H9 (cell line): ENCODE data around the gene AGTRAP. TPM values are rescaled to one million over a fixed set of nuclear protein-coding genes. Genes with fewer than 3 reads are reported as not detected.

Experiments
- DNase-seq: peaks from one replicate; pipeline ENCODE4 v3.0.0-alpha.2; 2017
- H2AFZ ChIP-seq: one replicate; pipeline ENCODE4 v1.6.1; 2013; ENCODE audit warnings: mild to moderate bottlenecking, low read length, control low read depth, moderate library complexity
- H2AK5ac ChIP-seq: 2 replicates; pipeline ENCODE4 v1.6.1; 2013; ENCODE audit warnings: low read length, control low read depth, mixed read lengths; ENCODE audit not compliant: insufficient read length
- H2BK120ac ChIP-seq: one replicate; pipeline ENCODE4 v1.6.1; 2013; ENCODE audit warnings: low read depth, mild to moderate bottlenecking, low read length, control low read depth, inconsistent platforms; ENCODE audit not compliant: poor library complexity, severe bottlenecking
- H2BK12ac ChIP-seq: 2 replicates; pipeline ENCODE4 v1.6.1; 2013; ENCODE audit warnings: low read length, control low read depth, mixed read lengths, low read depth; ENCODE audit not compliant: insufficient read length
- H2BK15ac ChIP-seq: 2 replicates; pipeline ENCODE4 v1.6.1; 2013; ENCODE audit warnings: low read depth, low read length, control low read depth
- H2BK20ac ChIP-seq: one replicate; pipeline ENCODE4 v1.6.1; 2013; ENCODE audit warnings: low read depth, mild to moderate bottlenecking, low read length, control low read depth, inconsistent platforms; ENCODE audit not compliant: poor library complexity, severe bottlenecking
- H2BK5ac ChIP-seq: 2 replicates; pipeline ENCODE4 v1.6.1; 2013; ENCODE audit warnings: low read length, control low read depth, mixed read lengths; ENCODE audit not compliant: insufficient read length
- H3K14ac ChIP-seq: 2 replicates; pipeline ENCODE4 v1.6.1; 2013; ENCODE audit warnings: low read length, control low read depth; ENCODE audit not compliant: insufficient read depth
- H3K18ac ChIP-seq: 2 replicates; pipeline ENCODE4 v1.6.1; 2013; ENCODE audit warnings: low read depth, mild to moderate bottlenecking, mixed read lengths, low read length, control low read depth; ENCODE audit not compliant: insufficient read length
- H3K23ac ChIP-seq: 2 replicates; pipeline ENCODE4 v1.6.1; 2013; ENCODE audit warnings: low read length, control low read depth, mixed read lengths, low read depth; ENCODE audit not compliant: insufficient read length
- H3K23me2 ChIP-seq: 2 replicates; pipeline ENCODE4 v1.6.1; 2013; ENCODE audit warnings: low read depth, mild to moderate bottlenecking, mixed read lengths, low read length, control low read depth; ENCODE audit not compliant: insufficient read length, poor library complexity, severe bottlenecking
- H3K27ac ChIP-seq: 2 replicates; pipeline ENCODE4 v1.5.1; 2013; ENCODE audit warnings: low read length, control low read depth, mixed read lengths, low read depth; ENCODE audit not compliant: insufficient read length
- H3K27me3 ChIP-seq: 2 replicates; pipeline ENCODE4 v1.6.1; 2013; ENCODE audit warnings: low read length, control low read depth, inconsistent platforms; ENCODE audit not compliant: insufficient read depth
- H3K4ac ChIP-seq: 2 replicates; pipeline ENCODE4 v1.6.1; 2013; ENCODE audit warnings: low read depth, mild to moderate bottlenecking, control low read depth, inconsistent platforms, low read length, moderate library complexity
- H3K4me1 ChIP-seq: 2 replicates; pipeline ENCODE4 v1.6.1; 2013; ENCODE audit warnings: low read length, control low read depth, inconsistent platforms; ENCODE audit not compliant: insufficient read depth
- H3K4me2 ChIP-seq: 2 replicates; pipeline ENCODE4 v1.6.1; 2013; ENCODE audit warnings: low read length, control low read depth, mixed read lengths; ENCODE audit not compliant: insufficient read length, insufficient read depth
- H3K56ac ChIP-seq: 2 replicates; pipeline ENCODE4 v1.6.1; 2013; ENCODE audit warnings: low read depth, mild to moderate bottlenecking, mixed read lengths, low read length, control low read depth; ENCODE audit not compliant: insufficient read length
- H3K79me1 ChIP-seq: 2 replicates; pipeline ENCODE4 v1.6.1; 2013; ENCODE audit warnings: low read depth, mild to moderate bottlenecking, moderate library complexity, low read length, control low read depth, inconsistent platforms; ENCODE audit not compliant: insufficient read depth, poor library complexity, severe bottlenecking
- H3K79me2 ChIP-seq: 2 replicates; pipeline ENCODE4 v1.6.1; 2013; ENCODE audit warnings: low read length, control low read depth, inconsistent platforms; ENCODE audit not compliant: insufficient read depth
- H3K9ac ChIP-seq: 2 replicates; pipeline ENCODE4 v1.6.1; 2013; ENCODE audit warnings: low read length, control low read depth, mixed read lengths; ENCODE audit not compliant: insufficient read length; ENCODE audit errors: extremely low read depth
- H3K9me3 ChIP-seq: one replicate; pipeline ENCODE4 v1.6.1; 2013; ENCODE audit warnings: low read depth, low read length, inconsistent platforms; ENCODE audit not compliant: control insufficient read depth
- H3T11ph ChIP-seq: one replicate; pipeline ENCODE4 v1.6.1; 2013; ENCODE audit warnings: mild to moderate bottlenecking, low read length, control low read depth, inconsistent platforms
- H4K20me1 ChIP-seq: one replicate; pipeline ENCODE4 v1.6.1; 2013; ENCODE audit not compliant: control insufficient read depth, insufficient read length, insufficient read depth
- H4K5ac ChIP-seq: 2 replicates; pipeline ENCODE4 v1.6.1; 2013; ENCODE audit warnings: low read depth, mild to moderate bottlenecking, mixed read lengths, low read length, control low read depth; ENCODE audit not compliant: insufficient read length
- H4K8ac ChIP-seq: replicated peaks from 2 replicates; pipeline ENCODE4 v1.6.1; 2013; ENCODE audit warnings: low read length, control low read depth, mixed read lengths, low read depth; ENCODE audit not compliant: insufficient read length
- H4K91ac ChIP-seq: 2 replicates; pipeline ENCODE4 v1.6.1; 2013; ENCODE audit warnings: low read depth, mild to moderate bottlenecking, moderate library complexity, mixed read lengths, low read length, control low read depth; ENCODE audit not compliant: insufficient read length
- H3K27ac Mint-ChIP-seq, 3 experiments: 2 replicates in 2 of 3; 3 replicates in 1 of 3; pipeline ENCODE4 v1.8.0; 2020 to 2021; ENCODE audit warnings: mixed read lengths in 3 of 3, mild to moderate bottlenecking in 1 of 3, moderate library complexity in 1 of 3
- H3K27me3 Mint-ChIP-seq: 2 replicates; pipeline ENCODE4 v1.8.0; 2021; ENCODE audit warnings: low read depth, mild to moderate bottlenecking, moderate library complexity, mixed read lengths
- H3K36me3 Mint-ChIP-seq, 3 experiments: 2 replicates in 2 of 3; 3 replicates in 1 of 3; pipeline ENCODE4 v1.8.0; 2020 to 2021; ENCODE audit warnings: low read depth in 3 of 3, mixed read lengths in 3 of 3; ENCODE audit not compliant: insufficient read depth in 1 of 3
- H3K4me1 Mint-ChIP-seq, 2 experiments: 2 replicates each; pipeline ENCODE4 v1.8.0; 2020; ENCODE audit warnings: mixed read lengths in 2 of 2
- H3K4me3 Mint-ChIP-seq, 2 experiments: 2 replicates in 1 of 2; 3 replicates in 1 of 2; pipeline ENCODE4 v1.8.0; 2020 to 2021; ENCODE audit warnings: mild to moderate bottlenecking in 2 of 2, mixed read lengths in 2 of 2, moderate library complexity in 1 of 2
- H3K9me3 Mint-ChIP-seq, 2 experiments: 2 replicates in 1 of 2; 3 replicates in 1 of 2; pipeline ENCODE4 v1.8.0; 2020; ENCODE audit warnings: mild to moderate bottlenecking in 2 of 2, mixed read lengths in 2 of 2, moderate library complexity in 1 of 2
- CTCF ChIP-seq: fragments of 200-600 bp; sonication (generic); conservative IDR thresholded peaks from 3 replicates; pipeline ENCODE4 v1.8.0; 2021; ENCODE audit warnings: antibody characterized with exemption, mild to moderate bottlenecking
- WGBS: extraction: QIAGEN DNeasy Blood & Tissue Kit; methylation state at CpG from one replicate; pipeline ENCODE4 v1.1.7; 2013; ENCODE audit warnings: missing lambda C conversion rate, low lambda C conversion rate, mixed read lengths; ENCODE audit not compliant: insufficient read length; ENCODE audit errors: extremely low coverage; 5-methylcytosine and 5-hydroxymethylcytosine counted together
- total RNA-seq: library from RNA; stranded (reverse); gene quantifications from 2 replicates; pipeline ENCODE4 v1.2.1, GENCODE V29; 2021

AGTRAP gene
- total RNA-seq, 1 experiment from 2014 or later, result 60.9 TPM

- no peak overlapping the region for H2BK5ac ChIP-seq
- Mint-ChIP-seq H3K9me3 (no peaks in the 10 kb centered on the region), H3K4me1 (peaks cover 51 to 52% of the 10 kb centered on the region in 2 experiments), H3K4me3 (no peak overlapping the region), H3K27ac (peak overlapping the region in 1 of 3 experiments; percentile 5; a peak in 1 of 7 replicates), H3K36me3 (peaks cover 0 to 3% (median 0%) of the 10 kb centered on the region in 3 experiments; a peak in 3 of 7 replicates), H3K27me3 (no peaks in the 10 kb centered on the region)
- no peak overlapping the region for H3K4ac ChIP-seq
- no peak overlapping the region for H2AFZ ChIP-seq
- H3K27me3 ChIP-seq, result no peaks in the 10 kb centered on the region
- no peak overlapping the region for H3K9ac ChIP-seq
- H4K8ac ChIP-seq, result no peak overlapping the region
- no peaks in the 10 kb centered on the region; the same call in 1 of the 2 replicates for H3K79me2 ChIP-seq
- H3K79me1 ChIP-seq, result no peaks in the 10 kb centered on the region
- H4K5ac ChIP-seq, result no peak overlapping the region
- no CpG with 5 or more reads among the region's 15 CpGs for WGBS
- H3K4me2 ChIP-seq, result no peak overlapping the region
- peak; percentile 30 for DNase-seq
- no peak overlapping the region for H3K27ac ChIP-seq
- H2BK12ac ChIP-seq, result no peak overlapping the region
- H3K4me1 ChIP-seq, result peaks cover 10% of the 10 kb centered on the region
- H2BK15ac ChIP-seq, result no peak overlapping the region
- H2AK5ac ChIP-seq, result no peak overlapping the region
- H3K14ac ChIP-seq, result no peak overlapping the region
- no peak overlapping the region for H3K23ac ChIP-seq
- H3K18ac ChIP-seq, result no peak overlapping the region
- peaks cover 5% of the 10 kb centered on the region for H3K23me2 ChIP-seq
- TF ChIP-seq CTCF, result no peak
- peaks cover 8% of the 10 kb centered on the region for H4K20me1 ChIP-seq
- no peak overlapping the region for H4K91ac ChIP-seq
- no peaks in the 10 kb centered on the region for H3K9me3 ChIP-seq
- no peak overlapping the region for H2BK20ac ChIP-seq
- H3K56ac ChIP-seq, result no peak overlapping the region
- H3T11ph ChIP-seq, result no peak overlapping the region
- no peak overlapping the region for H2BK120ac ChIP-seq
Observed at GRCh38 chr1:11701551-11701961, 34.4 kb upstream of the AGTRAP start.
